CD4-positive, alpha-beta T cell treated with Interleukin-10 for 1 hour (primary cell): ENCODE measurements around the gene JMY.
"Not testable (repeated sequence)": the region's sequence is repeated elsewhere in the genome, so short reads cannot be mapped to it uniquely, and the experiment has no call there.

ENCODE experiments used
- DNase-seq: peaks from one replicate; pipeline ENCODE4 v3.0.0-alpha.2; 2020

JMY gene

GRCh38 chr5:79236970-79237739 lies 1.2 kb downstream of the JMY start:
- peak; percentile 33 for DNase-seq

DNA sequence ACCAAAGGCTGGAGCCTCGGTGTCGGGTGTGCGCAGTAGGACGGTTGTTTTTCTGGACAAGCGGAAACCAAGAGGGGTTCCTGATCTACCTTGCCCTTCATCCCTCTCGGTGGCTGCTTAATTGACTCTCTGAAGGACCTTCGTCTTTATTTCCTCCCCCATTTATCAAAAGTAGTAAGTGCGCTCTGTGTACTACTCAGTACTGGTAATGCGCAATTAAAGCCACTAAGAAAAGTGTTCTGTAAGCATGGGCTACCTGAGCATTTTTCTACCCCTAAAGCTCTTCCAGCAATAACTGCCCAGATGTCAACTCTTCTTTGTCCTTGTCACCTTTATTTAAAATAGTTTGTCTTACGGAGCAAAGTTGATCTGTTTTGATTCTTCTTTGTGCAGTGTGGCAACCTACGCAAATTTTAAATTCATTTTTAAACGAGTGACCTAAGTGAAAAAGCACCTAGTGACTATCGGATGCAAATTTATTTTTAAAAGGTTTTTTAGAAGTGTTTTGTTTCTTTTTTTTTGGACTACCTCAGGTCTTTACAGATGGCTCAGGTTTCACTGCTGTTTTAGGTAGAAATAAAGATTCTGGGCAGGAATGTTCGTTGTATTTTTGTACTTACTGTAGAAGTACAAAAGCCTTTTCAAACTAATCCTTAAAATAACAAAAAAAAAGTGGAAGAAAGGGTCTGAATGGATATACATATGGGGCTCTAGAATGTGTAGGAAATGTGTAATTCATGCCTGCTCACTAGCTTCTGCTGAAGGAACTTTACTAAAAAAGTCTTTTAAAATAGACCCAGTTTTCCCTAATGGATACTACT lies 2.0 kb downstream of the JMY start:
- DNase-seq, result no peak

DNA sequence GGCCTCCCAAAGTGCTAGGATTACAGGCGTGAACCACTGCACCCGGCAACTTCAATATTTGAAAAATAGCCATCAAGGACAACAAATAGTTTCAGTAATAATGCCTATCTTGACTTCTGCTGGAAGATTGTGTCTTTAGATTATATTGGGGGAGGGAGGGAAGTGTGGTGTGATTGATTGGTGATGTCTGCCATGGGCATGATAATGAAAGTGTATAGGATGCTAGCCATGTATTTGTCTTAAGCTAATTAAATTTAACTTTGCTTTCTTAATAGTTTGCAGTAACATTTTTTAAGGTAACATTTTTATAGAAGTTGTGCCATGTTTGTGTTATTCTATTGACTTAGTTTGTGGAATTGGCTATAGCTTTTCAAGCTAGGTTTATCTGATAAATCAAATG lies 4.6 kb downstream of the JMY start:
- DNase-seq, result no peak

DNA sequence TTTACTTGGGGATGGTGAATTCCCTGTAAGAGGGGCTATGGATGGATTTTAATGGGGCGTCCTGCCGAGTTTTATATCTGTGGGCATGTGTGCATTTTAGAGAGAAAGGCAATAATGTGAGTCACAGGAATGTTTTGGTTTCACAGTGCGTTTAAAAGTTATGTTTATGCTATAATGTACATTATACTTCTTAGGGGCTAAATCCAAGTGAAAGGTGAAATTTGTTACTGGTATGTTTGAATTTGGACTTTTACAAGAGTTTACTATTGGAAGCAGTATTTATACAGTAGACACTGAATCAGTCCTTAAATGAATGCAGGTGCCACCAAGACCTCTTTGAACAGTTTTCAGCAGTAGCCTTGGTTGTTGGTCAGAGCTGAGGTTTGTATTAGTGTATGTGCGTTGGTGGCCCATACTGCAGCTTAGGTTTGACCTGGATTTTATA lies 5.6 kb downstream of the JMY start:
- DNase-seq, result no peak

GRCh38 chr5:79242242-79243039 lies 6.5 kb downstream of the JMY start:
- no peak for DNase-seq

- no peak for DNase-seq
Measured at GRCh38 chr5:79243224-79243623, 7.3 kb downstream of the JMY start.

DNA sequence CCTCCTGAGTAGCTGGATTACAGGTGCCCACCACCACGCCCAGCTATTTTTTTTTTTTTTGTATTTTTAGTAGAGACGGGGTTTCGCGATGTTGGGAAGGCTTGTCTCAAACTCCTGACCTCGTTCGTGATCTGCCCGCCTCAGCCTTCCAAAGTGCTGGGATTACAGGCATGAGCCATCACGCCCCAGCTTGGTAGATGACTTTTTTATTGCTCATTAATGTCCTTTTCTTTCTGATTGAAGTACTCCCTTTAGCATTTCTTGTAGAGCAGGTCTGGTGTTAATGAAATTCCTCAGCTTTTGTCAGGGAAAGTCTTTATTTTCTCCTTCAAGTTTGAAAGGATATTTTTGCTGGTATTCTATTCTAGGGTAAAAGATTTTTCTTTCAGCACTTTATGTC lies 18.1 kb downstream of the JMY start:
- DNase-seq, result not testable (repeated sequence)

GRCh38 chr5:79255786-79256557 lies 20.0 kb downstream of the JMY start:
- DNase-seq, result no peak

DNA sequence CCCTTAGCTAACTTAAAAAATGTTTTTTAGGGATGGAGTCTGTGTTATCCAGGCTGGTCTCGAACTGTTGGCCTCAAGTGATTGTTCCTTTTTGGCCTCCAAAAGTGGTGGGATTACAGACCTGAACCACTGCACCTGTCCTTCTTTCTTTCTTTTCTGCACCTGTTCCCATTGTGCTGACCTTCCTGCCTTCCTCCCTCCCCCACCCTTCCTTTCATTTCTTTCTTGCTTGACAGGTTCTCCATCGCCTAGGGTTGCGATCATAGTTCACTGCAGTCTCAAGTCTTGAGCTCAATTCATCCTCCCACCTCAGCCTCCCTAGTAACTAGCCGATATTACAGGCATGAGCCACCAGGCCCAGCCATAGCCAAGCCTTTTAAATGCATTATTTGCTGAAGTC lies 20.6 kb downstream of the JMY start:
- DNase-seq, result no peak

GRCh38 chr5:79257314-79257713 lies 21.4 kb downstream of the JMY start:
- no peak for DNase-seq

DNA sequence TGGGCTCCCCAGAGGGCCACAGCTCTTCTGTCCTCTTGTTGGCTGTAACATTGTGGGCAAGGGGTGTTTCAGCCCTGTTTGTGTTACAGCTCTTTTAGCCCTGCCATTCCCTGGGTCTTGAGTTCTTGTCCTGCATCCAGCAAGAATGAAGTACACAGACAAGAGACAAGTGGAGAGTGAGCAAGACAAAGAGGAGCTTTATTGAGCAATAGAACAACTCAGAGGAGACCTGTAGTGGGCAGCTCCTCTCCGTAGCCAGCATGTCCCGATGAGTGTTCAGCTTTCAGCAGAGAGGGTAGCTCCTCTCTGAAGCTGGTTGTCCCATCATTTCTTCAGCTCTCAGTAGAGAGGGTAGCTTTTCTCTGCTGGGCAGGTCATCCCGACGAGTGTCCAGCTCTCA lies 22.9 kb downstream of the JMY start:
- no peak for DNase-seq

DNA sequence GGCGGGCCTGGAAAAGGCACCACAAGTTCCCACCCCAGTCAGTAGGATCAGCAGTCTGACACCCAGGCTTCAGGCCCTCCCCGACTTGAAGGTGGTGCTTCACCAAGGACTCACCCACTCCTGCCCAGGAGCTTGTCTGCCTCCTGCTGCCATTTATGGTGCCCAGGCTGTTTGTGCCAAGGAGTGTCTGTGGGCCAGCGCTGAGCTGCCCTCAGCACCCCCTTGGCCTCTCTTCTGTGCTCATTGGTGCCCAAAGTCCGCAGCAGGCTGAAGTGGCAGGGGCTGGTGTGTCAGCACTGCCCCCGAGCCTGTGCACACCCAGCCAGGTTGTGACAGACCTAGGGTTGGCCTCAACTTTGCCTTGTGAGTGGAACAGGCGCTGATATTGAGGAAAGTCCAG lies 23.5 kb downstream of the JMY start:
- no peak for DNase-seq

DNA sequence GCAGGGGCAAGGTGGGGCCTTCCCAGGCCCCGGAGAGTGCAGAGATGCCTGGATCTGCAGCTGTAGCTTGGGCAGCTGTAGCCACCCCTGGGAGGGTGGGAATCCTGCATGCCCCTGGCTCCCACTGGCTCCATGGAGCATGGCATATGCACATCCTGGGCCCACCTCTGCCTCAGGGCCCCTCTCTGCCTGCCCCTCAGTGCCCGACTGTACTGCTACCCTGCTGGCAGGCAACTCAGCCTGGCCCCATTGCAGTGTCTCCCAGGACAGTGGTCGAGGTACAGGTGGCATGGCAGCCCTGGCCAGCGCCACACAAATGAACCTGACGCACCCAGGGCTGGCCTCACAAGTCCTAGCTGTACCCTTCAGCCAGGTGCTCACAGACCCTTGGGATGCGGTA lies 23.9 kb downstream of the JMY start:
- DNase-seq, result no peak

GRCh38 chr5:79261897-79262296 lies 26.0 kb downstream of the JMY start:
- no peak for DNase-seq

DNA sequence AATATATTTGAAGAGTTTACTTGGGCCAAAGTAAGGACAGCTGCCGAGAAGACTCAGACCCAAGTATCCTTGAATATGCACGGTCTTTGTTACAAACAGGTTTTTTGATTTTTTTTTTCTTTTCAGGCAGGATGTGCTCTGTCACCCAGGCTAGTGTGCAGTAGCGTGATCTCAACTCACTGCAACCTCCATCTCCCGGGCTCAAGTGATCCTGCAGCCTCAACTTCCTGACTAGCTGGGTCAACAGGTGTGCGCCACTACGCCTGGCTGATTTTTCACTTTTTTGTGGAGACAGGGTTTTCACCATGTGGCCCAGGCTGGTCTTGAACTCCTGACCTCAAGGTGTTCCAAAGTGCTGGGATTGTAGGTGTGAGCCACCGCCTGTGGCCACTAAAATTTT lies 27.4 kb downstream of the JMY start:
- no peak for DNase-seq

DNA sequence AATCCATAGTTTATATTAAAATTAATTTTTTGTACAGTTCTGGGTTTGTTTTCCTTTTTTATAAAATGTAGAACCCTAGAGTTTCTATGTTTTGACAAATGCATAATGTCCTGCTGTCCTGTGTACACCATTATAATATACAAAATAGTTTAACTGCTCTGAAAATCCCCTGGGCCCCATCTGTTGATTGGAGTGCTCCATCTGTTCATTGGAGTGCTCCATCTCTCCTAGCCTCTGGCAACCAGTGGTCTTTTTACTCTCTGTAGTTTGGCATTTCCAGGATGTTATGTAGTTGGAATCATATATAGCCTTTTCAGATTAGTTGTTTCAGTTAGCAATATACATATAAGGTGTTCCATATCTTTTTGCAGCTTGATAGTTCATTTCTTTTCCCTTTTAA lies 31.2 kb downstream of the JMY start:
- no peak for DNase-seq

DNA sequence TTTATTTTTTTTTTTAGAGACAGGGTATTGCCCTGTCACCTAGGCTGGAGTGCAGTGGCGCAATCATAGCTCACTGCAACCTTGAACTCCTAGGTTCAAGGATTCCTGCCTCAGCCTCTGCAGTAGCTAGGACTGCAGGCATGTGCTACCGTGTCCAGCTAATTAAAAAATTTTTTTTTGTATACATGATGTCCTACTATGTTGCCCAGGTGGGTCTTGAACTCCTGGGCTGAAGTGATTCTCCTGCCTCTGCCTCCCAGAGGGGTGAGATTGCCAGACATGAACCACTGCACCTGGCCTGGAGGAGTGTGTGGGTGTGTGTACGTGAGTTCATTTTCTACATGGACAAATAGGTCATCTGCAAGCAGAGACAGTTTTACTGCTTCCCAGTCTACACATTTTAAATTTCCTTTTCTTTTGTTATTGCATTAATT lies 33.8 kb downstream of the JMY start:
- DNase-seq, result no peak

GRCh38 chr5:79273341-79273740 lies 37.4 kb downstream of the JMY start:
- no peak for DNase-seq

GRCh38 chr5:79284846-79285245 lies 48.9 kb downstream of the JMY start:
- no peak for DNase-seq

DNA sequence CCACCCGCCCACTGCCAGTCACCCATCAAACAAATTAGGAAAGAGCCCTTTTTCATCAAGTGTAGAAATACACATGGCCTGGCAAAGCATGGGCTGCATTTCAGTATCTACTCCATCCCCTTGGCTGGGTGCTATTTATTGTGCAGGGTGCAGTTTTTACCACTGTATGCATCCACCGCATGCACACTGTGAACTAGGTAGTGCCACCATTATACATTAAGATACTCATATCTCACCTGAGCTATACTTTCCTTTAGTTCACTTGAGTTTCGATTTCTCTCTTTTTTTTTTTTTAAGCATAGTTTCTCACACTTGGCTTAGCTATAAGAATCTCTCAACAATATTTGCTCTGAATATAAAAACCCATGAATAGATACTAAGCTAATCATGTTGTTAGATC lies 49.4 kb downstream of the JMY start:
- DNase-seq, result no peak

DNA sequence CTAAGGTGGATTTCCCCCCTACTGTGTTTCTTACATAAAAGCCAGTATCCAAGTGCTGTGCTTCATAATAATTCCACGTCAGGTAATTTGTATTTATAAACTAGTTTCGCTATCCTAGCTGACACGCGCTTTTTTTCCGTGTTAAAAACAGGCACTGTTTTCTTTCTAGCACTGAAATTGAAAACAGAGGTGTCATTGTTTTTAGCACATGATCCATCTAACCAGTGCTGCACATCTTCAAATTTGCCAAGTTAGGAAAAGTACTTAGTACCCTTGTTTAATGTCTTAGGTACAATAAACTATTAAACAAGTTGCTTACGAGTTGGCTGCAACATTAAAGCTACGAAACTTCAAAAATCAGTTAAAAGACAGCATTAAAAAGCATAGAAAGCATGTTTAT lies 49.9 kb downstream of the JMY start:
- DNase-seq, result no peak

DNA sequence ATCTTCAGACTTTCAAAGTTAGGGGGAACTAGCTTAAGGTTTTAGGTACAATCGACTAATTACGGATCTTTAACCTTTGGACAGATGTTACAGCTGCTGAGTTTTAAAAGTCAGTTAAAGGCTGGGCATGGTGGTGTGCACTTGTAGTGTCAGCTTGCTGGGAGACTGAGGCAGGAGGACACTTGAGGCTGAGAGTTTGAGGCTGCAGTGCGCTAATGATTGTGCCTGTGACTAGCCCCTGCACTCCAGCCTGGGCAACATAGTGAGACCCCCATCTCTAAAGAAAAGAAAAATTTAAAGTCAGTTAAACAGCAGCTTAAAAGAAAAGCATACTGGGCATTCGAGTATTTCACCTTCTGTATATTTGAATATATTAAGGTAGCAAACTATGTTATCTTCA lies 51.4 kb downstream of the JMY start:
- DNase-seq, result no peak

GRCh38 chr5:79287907-79288306 lies 52.0 kb downstream of the JMY start:
- no peak for DNase-seq
